IMR-90 (cell line): Measurements from ENCODE around the gene UBR1. TPM values are rescaled to one million over a fixed set of nuclear protein-coding genes. Genes with fewer than 3 reads are reported as not detected.

Experiments
- ATAC-seq: fragments of 200-7000 bp; cut with Tn5 transposase; 2 replicates; pipeline ENCODE4 v1.9.1; 2020; ENCODE audit warnings: low read depth, mild to moderate bottlenecking, moderate library complexity
- BruUV-seq: library from RNA; stranded (reverse); fragments of 400-500 nt; replicated peaks from 2 replicates; lab custom pipeline; 2021; lab: Mats Ljungman, UMichigan
- CTCF ChIA-PET: fragments of 300-600 bp; formaldehyde crosslinking; extraction: SDS; loops from one replicate; lab custom pipeline; 2021; ENCODE audit warnings: antibody characterized with exemption; lab: Yijun Ruan, JAX
- POLR2A ChIA-PET: fragments of 300-600 bp; sonication (Branson Sonifier 250); formaldehyde crosslinking; loops from one replicate; lab custom pipeline; 2022; ENCODE audit warnings: antibody characterized with exemption; ENCODE audit not compliant: unreplicated experiment; lab: Charles Lee
- DNase-seq: peaks from one replicate; pipeline ENCODE4 v3.0.0; 2013
- H2AFZ ChIP-seq: replicated peaks from 2 replicates; pipeline ENCODE3; 2013; ENCODE audit warnings: low read length, mild to moderate bottlenecking; ENCODE audit not compliant: poor library complexity
- H2AK5ac ChIP-seq: 2 replicates; pipeline ENCODE4 v1.6.1; 2013; ENCODE audit warnings: low read depth, low read length, inconsistent platforms
- H2AK9ac ChIP-seq: replicated peaks from 2 replicates; pipeline ENCODE3; 2013; ENCODE audit warnings: mild to moderate bottlenecking, low read depth, low read length, moderate library complexity; ENCODE audit not compliant: poor library complexity
- H2BK120ac ChIP-seq: 2 replicates; pipeline ENCODE4 v1.6.1; 2013; ENCODE audit warnings: low read depth, low read length, inconsistent platforms
- H2BK15ac ChIP-seq: 3 replicates; pipeline ENCODE4 v1.6.1; 2013; ENCODE audit warnings: low read depth, low read length, inconsistent platforms
- H2BK20ac ChIP-seq: 2 replicates; pipeline ENCODE4 v1.6.1; 2013; ENCODE audit warnings: low read depth, mild to moderate bottlenecking, inconsistent platforms, low read length, moderate library complexity
- H2BK5ac ChIP-seq: 2 replicates; pipeline ENCODE4 v1.6.1; 2013; ENCODE audit warnings: mild to moderate bottlenecking, low read depth, low read length, inconsistent platforms; ENCODE audit not compliant: poor library complexity, severe bottlenecking
- H3K14ac ChIP-seq: replicated peaks from 2 replicates; pipeline ENCODE4 v1.6.1; 2013; ENCODE audit warnings: low read depth, low read length, inconsistent platforms
- H3K18ac ChIP-seq: 2 replicates; pipeline ENCODE4 v1.6.1; 2013; ENCODE audit warnings: low read depth, low read length, control low read depth
- H3K23ac ChIP-seq: 2 replicates; pipeline ENCODE4 v1.6.1; 2013; ENCODE audit warnings: low read depth, low read length, inconsistent platforms
- H3K27ac ChIP-seq: 2 replicates; pipeline ENCODE4 v1.5.1; 2013; ENCODE audit warnings: mild to moderate bottlenecking, control low read depth, low read length; ENCODE audit not compliant: insufficient read depth
- H3K27me3 ChIP-seq: 2 replicates; pipeline ENCODE4 v1.6.1; 2013; ENCODE audit warnings: low read length; ENCODE audit not compliant: control insufficient read depth, insufficient read depth
- H3K36me3 ChIP-seq: 2 replicates; pipeline ENCODE4 v1.6.1; 2013; ENCODE audit warnings: low read length, mixed read lengths; ENCODE audit not compliant: control insufficient read depth, insufficient read depth
- H3K4ac ChIP-seq: 2 replicates; pipeline ENCODE4 v1.6.1; 2013; ENCODE audit warnings: low read depth, low read length, inconsistent platforms
- H3K4me1 ChIP-seq: 2 replicates; pipeline ENCODE4 v1.6.1; 2013; ENCODE audit warnings: low read length, mixed read lengths; ENCODE audit not compliant: control insufficient read depth, insufficient read depth
- H3K4me2 ChIP-seq: 2 replicates; pipeline ENCODE4 v1.6.1; 2013; ENCODE audit warnings: low read depth, mild to moderate bottlenecking, control low read depth, low read length, moderate library complexity
- H3K4me3 ChIP-seq: 2 replicates; pipeline ENCODE4 v1.5.1; 2013; ENCODE audit warnings: low read depth, mild to moderate bottlenecking, control low read depth, low read length, moderate library complexity; ENCODE audit not compliant: insufficient read depth
- H3K56ac ChIP-seq: 2 replicates; pipeline ENCODE4 v1.6.1; 2013; ENCODE audit warnings: low read length, inconsistent platforms; ENCODE audit not compliant: insufficient read depth; ENCODE audit errors: extremely low read depth
- H3K79me1 ChIP-seq, 2 experiments: 2 replicates each; pipeline ENCODE4 v1.6.1; 2013; ENCODE audit warnings: low read length in 2 of 2, inconsistent platforms in 1 of 2, low read depth in 1 of 2
- H3K9ac ChIP-seq: 2 replicates; pipeline ENCODE4 v1.6.1; 2013; ENCODE audit warnings: low read depth, low read length, control low read depth
- H3K9me1 ChIP-seq: 2 replicates; pipeline ENCODE4 v1.6.1; 2013; ENCODE audit warnings: low read length, inconsistent platforms; ENCODE audit not compliant: insufficient read depth
- H3K9me3 ChIP-seq: 2 replicates; pipeline ENCODE4 v1.6.1; 2013; ENCODE audit warnings: low read length; ENCODE audit not compliant: control insufficient read depth, insufficient read depth
- H4K20me1 ChIP-seq: 2 replicates; pipeline ENCODE4 v1.6.1; 2013; ENCODE audit warnings: low read length, inconsistent platforms; ENCODE audit not compliant: insufficient read depth
- H4K5ac ChIP-seq: 2 replicates; pipeline ENCODE4 v1.6.1; 2013; ENCODE audit warnings: mild to moderate bottlenecking, low read depth, low read length, control low read depth
- H4K8ac ChIP-seq, 2 experiments: 2 replicates each; pipeline ENCODE4 v1.6.1; 2013; ENCODE audit warnings: low read depth in 2 of 2, low read length in 2 of 2, control low read depth in 1 of 2, inconsistent platforms in 1 of 2
- H4K91ac ChIP-seq: 2 replicates; pipeline ENCODE4 v1.6.1; 2013; ENCODE audit warnings: low read depth, low read length, inconsistent platforms; ENCODE audit not compliant: insufficient read depth
- BHLHE40 ChIP-seq: fragments of 150-350 bp; IDR thresholded peaks from 2 replicates; pipeline ENCODE4 v1.6.1; 2016; ENCODE audit warnings: mild to moderate bottlenecking, low read depth, low read length
- CEBPB ChIP-seq: IDR thresholded peaks from 2 replicates; pipeline ENCODE4 v1.6.1; 2012; ENCODE audit warnings: low read depth, low read length, improper control_type of control experiment
- CHD1 ChIP-seq: IDR thresholded peaks from 2 replicates; pipeline ENCODE4 v1.6.1; 2012; ENCODE audit warnings: low read depth, low read length, improper control_type of control experiment
- CTCF ChIP-seq: conservative IDR thresholded peaks from 2 replicates; pipeline ENCODE4 v1.5.1; 2012; ENCODE audit warnings: mild to moderate bottlenecking, low read depth, low read length, improper control_type of control experiment
- ELK1 ChIP-seq: fragments of 150-350 bp; IDR thresholded peaks from 2 replicates; pipeline ENCODE4 v1.6.1; 2016; ENCODE audit warnings: low read depth, mild to moderate bottlenecking, low read length, moderate library complexity, borderline replicate concordance
- FOS ChIP-seq: fragments of 150-350 bp; IDR thresholded peaks from 2 replicates; pipeline ENCODE4 v1.6.1; 2016; ENCODE audit warnings: low read depth, low read length
- MAFK ChIP-seq: IDR thresholded peaks from 2 replicates; pipeline ENCODE4 v1.6.1; 2012; ENCODE audit warnings: low read depth, low read length, improper control_type of control experiment
- MAZ ChIP-seq: IDR thresholded peaks from 2 replicates; pipeline ENCODE4 v1.6.1; 2012; ENCODE audit warnings: low read depth, mild to moderate bottlenecking, low read length, improper control_type of control experiment, moderate library complexity, borderline replicate concordance
- MXI1 ChIP-seq: IDR thresholded peaks from 2 replicates; pipeline ENCODE4 v1.6.1; 2012; ENCODE audit warnings: low read depth, mild to moderate bottlenecking, low read length, moderate library complexity, borderline replicate concordance
- NFE2L2 ChIP-seq: fragments of 150-350 bp; IDR thresholded peaks from 2 replicates; pipeline ENCODE4 v1.6.1; 2016; ENCODE audit warnings: low read depth, mild to moderate bottlenecking, low read length
- POLR2A ChIP-seq: IDR thresholded peaks from 2 replicates; pipeline ENCODE4 v1.6.1; 2012; ENCODE audit warnings: mild to moderate bottlenecking, low read depth, low read length
- RAD21 ChIP-seq: IDR thresholded peaks from 2 replicates; pipeline ENCODE4 v1.6.1; 2012; ENCODE audit warnings: low read length, improper control_type of control experiment
- RCOR1 ChIP-seq: IDR thresholded peaks from 2 replicates; pipeline ENCODE4 v1.6.1; 2012; ENCODE audit warnings: mild to moderate bottlenecking, low read length, improper control_type of control experiment; ENCODE audit not compliant: insufficient replicate concordance
- RFX5 ChIP-seq: IDR thresholded peaks from 2 replicates; pipeline ENCODE4 v1.8.0; 2012; ENCODE audit warnings: low read depth, mild to moderate bottlenecking, low read length, moderate library complexity
- SMC3 ChIP-seq: fragments of 150-350 bp; IDR thresholded peaks from 2 replicates; pipeline ENCODE4 v1.6.1; 2016; ENCODE audit warnings: low read depth, mild to moderate bottlenecking, antibody characterized with exemption, low read length, moderate library complexity
- USF2 ChIP-seq: fragments of 150-350 bp; IDR thresholded peaks from 2 replicates; pipeline ENCODE4 v1.6.1; 2017; ENCODE audit warnings: mild to moderate bottlenecking, antibody characterized with exemption, low read length, low read depth
- WGBS, 2 experiments: methylation state at CpG; one replicate each; pipeline versions ENCODE4 v1.1.5 to v1.1.7; 2013; ENCODE audit warnings: missing lambda C conversion rate in 2 of 2; ENCODE audit not compliant: insufficient read length in 1 of 2; ENCODE audit errors: extremely low coverage in 2 of 2; 5-methylcytosine and 5-hydroxymethylcytosine counted together
- dilution Hi-C: fragments of 300-500 bp; cut with HindIII; formaldehyde crosslinking; loops from one replicate; pipeline ENCODE4 v1.14.3; 2018; ENCODE audit warnings: low sequenced_read_pairs; ENCODE audit not compliant: unreplicated experiment
- in situ Hi-C: fragments of 300-500 bp; cut with MboI; formaldehyde crosslinking; loops from 3 replicates; pipeline ENCODE4 v1.14.3; 2019; ENCODE audit warnings: low sequenced_read_pairs, inconsistent platforms, mixed read lengths
- intact Hi-C: fragments of 100-400 bp; cut with micrococcal nuclease; formaldehyde crosslinking; loops from 2 replicates; pipeline ENCODE4 v1.10.0; 2022
- polyA plus RNA-seq, 3 experiments: library from polyadenylated mRNA; depleted of rRNA; stranded (reverse); fragments of >200 nt; gene quantifications; 2 replicates each; pipeline ENCODE4 v1.2.3, GENCODE V29; 2012; ENCODE audit warnings: low replicate concordance in 1 of 3
- total RNA-seq: library from RNA; depleted of rRNA; stranded (reverse); fragments of >200 nt; gene quantifications from 2 replicates; pipeline ENCODE4 v1.2.3, GENCODE V29; 2012

The UBR1 gene
- total and polyA plus RNA-seq, 2 of the 4 experiments (the other 2 are of a cell fraction): 6.5 to 30.1 TPM

- CTCF ChIA-PET: no interaction called here
- Histone ChIP-seq H3K27me3 (no peaks in the 10 kb centered on the region), H3K4me2 (no peak overlapping the region), H3K9me1 (no peaks in the 10 kb centered on the region), H3K4ac (no peak overlapping the region), H3K79me1 (no peaks in the 10 kb centered on the region; a peak in 1 of 4 replicates), H4K20me1 (no peaks in the 10 kb centered on the region), H2AK9ac (no peak overlapping the region), H2BK5ac (peak overlapping the region; percentile 19), H3K9me3 (no peaks in the 10 kb centered on the region), H2BK120ac (no peak overlapping the region), H3K14ac (no peak overlapping the region), H4K91ac (no peak overlapping the region), H3K23ac (no peak overlapping the region), H3K4me1 (no peaks in the 10 kb centered on the region), H2BK15ac (no peak overlapping the region), H2BK20ac (no peak overlapping the region), H3K18ac (no peak overlapping the region), H4K5ac (no peak overlapping the region), H2AK5ac (no peak overlapping the region), H3K4me3 (no peak overlapping the region), H4K8ac (no peak overlapping the region), H3K9ac (no peak overlapping the region), H3K56ac (no peak overlapping the region), H3K27ac (no peak overlapping the region), H3K36me3 (peaks cover 25% of the 10 kb centered on the region), H2AFZ (no peak overlapping the region)
- POLR2A ChIA-PET: no interaction called here
- DNase-seq (no peak), ATAC-seq (no peak)
- dilution Hi-C loops (no loop called here), in situ Hi-C loops (no loop called here), intact Hi-C loops (no loop called here)
- no TSS peak for BruUV-seq
- WGBS, 2 experiments: 96% methylated on average over 13 of the region's 20 CpGs; no CpG with 5 or more reads in 1 of the 2 experiments
- TF ChIP-seq NFE2L2 (no peak), RAD21 (no peak), MAFK (no peak), CEBPB (no peak), MXI1 (no peak), SMC3 (no peak), RCOR1 (no peak), USF2 (no peak), CHD1 (no peak), MAZ (no peak), POLR2A (no peak), BHLHE40 (no peak), ELK1 (no peak), RFX5 (no peak), CTCF (no peak), FOS (no peak)
Measured at GRCh38 chr15:42986693-42987342, 119.0 kb downstream of the UBR1 start.
